GM18861 (cell line): ENCODE measurements around the gene TLE7.

Experiments used
- ATAC-seq: cut with Tn5 transposase; IDR thresholded peaks from one replicate; pipeline ENCODE4 v1.9.1; 2021; ENCODE audit not compliant: unreplicated experiment

The TLE7 gene

GRCh38 chr16:71414038-71414437 is 27.8 kb downstream of the TLE7 start:
- ATAC-seq, result no peak

GRCh38 chr16:71413341-71413740 is 28.5 kb downstream of the TLE7 start:
- ATAC-seq, result no peak

GRCh38 chr16:71412270-71413160 is 29.3 kb downstream of the TLE7 start:
- no peak for ATAC-seq

GRCh38 chr16:71410146-71410545 is 31.7 kb downstream of the TLE7 start:
- no peak for ATAC-seq

- ATAC-seq, result no peak
Observed at GRCh38 chr16:71409011-71409775, 32.7 kb downstream of the TLE7 start.

GRCh38 chr16:71408536-71408935 is 33.3 kb downstream of the TLE7 start:
- ATAC-seq, result no peak

- no peak for ATAC-seq
Observed at GRCh38 chr16:71407731-71408130, 34.1 kb downstream of the TLE7 start.

- no peak for ATAC-seq
Observed at GRCh38 chr16:71406724-71407123, 35.1 kb downstream of the TLE7 start.

GRCh38 chr16:71406316-71406715 is 35.5 kb downstream of the TLE7 start:
- no peak for ATAC-seq

- no peak for ATAC-seq
Observed at GRCh38 chr16:71404364-71404763, 37.5 kb downstream of the TLE7 start.

- no peak for ATAC-seq
Observed at GRCh38 chr16:71402674-71403073, 39.2 kb downstream of the TLE7 start.

GRCh38 chr16:71402007-71402406 is 39.8 kb downstream of the TLE7 start:
- no peak for ATAC-seq

GRCh38 chr16:71399801-71400563 is 41.9 kb downstream of the TLE7 start:
- no peak for ATAC-seq

- ATAC-seq, result no peak
Observed at GRCh38 chr16:71396594-71396993, 45.3 kb downstream of the TLE7 start.

GRCh38 chr16:71389330-71389729 is 52.5 kb downstream of the TLE7 start:
- no peak for ATAC-seq

- ATAC-seq, result no peak
Observed at GRCh38 chr16:71387045-71387871, 54.6 kb downstream of the TLE7 start.

GRCh38 chr16:71384073-71384724 is 57.7 kb downstream of the TLE7 start:
- no peak for ATAC-seq

- no peak for ATAC-seq
Observed at GRCh38 chr16:71383054-71383773, 58.6 kb downstream of the TLE7 start.

GRCh38 chr16:71380831-71381230 is 61.0 kb downstream of the TLE7 start:
- ATAC-seq, result no peak
